T-helper 2 cell treated with Interferon-gamma antibody and Interleukin-4, amounts not matched to agents 5 μg/mL and 100 μg/mL, for 36 hours (primary cell): ENCODE measurements around the gene SLC4A5.
A peak's percentile ranks its signal among the peaks of the same experiment; 100 is the strongest.

Source experiments
- DNase-seq: peaks from one replicate; pipeline ENCODE4 v3.0.0; 2021; ENCODE audit warnings: low spot score
- H3K27ac Mint-ChIP-seq: one replicate; pipeline ENCODE4 v1.8.0; 2021; ENCODE audit warnings: mild to moderate bottlenecking, mixed read lengths
- H3K27me3 Mint-ChIP-seq: one replicate; pipeline ENCODE4 v1.8.0; 2021; ENCODE audit warnings: low read depth, mixed read lengths
- H3K36me3 Mint-ChIP-seq: one replicate; pipeline ENCODE4 v1.8.0; 2021; ENCODE audit warnings: low read depth, mixed read lengths
- H3K4me1 Mint-ChIP-seq: one replicate; pipeline ENCODE4 v1.8.0; 2021; ENCODE audit warnings: low read depth, mixed read lengths
- H3K4me3 Mint-ChIP-seq: one replicate; pipeline ENCODE4 v1.8.0; 2022; ENCODE audit warnings: mild to moderate bottlenecking, moderate library complexity, mixed read lengths
- H3K9me3 Mint-ChIP-seq: one replicate; pipeline ENCODE4 v1.8.0; 2021; ENCODE audit warnings: mixed read lengths

The SLC4A5 gene

DNA sequence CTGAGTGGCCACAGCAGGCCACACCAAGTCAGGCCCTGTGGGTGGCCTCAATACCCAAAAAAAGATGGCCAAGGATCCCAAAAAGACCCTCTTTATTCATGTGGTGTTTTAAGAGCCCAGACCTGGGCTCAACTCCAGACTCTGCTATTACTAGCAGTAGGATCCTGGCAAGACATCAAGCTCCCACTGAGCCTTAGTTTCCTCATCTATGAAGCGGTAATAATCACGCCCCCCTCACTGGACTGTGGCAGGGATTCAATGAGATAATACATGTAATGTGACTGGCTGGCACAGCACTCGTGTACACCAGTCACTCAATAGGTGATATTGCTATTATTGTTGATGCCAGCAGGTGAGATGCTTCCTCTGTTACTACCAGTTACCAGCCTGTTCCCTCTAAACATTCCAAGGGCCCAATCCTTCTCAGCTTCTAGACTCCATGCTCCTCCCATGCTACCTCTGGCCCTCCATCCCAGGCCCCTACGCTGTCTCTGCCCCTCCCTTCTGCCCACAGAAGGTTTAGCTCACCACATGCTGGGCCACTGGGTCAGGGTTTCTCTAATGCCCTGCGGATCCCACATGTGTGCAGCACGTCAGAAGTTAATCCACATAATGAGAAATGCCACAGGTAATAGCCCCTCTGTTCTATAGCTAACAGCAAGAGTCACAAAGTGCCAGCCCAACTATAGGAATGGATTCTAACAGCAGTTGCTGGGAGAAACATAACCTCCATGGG is 51.2 kb downstream of the SLC4A5 start:
- no peak overlapping the region for H3K27ac Mint-ChIP-seq
- H3K4me3 Mint-ChIP-seq, result no peak overlapping the region
- H3K4me1 Mint-ChIP-seq, result peaks cover 14% of the 10 kb centered on the region

DNA sequence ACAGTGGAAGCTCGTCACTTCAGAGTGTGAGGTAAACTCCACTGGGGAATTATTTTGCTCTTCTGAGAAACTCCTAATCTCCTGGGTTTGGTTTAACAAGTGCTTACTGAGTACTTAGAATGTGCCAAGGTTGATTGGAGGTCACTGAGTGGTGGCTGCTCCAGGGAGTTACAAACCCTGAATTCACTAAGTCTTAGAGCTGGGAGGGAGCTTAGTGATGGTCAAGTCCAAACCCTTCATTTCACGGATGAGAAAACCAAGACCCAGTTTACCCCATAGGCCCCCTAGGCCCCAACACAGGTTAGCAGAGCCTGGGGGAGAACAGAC is 52.0 kb downstream of the SLC4A5 start:
- Mint-ChIP-seq H3K27ac (peak overlapping the region; percentile 85), H3K4me1 (peaks cover 14% of the 10 kb centered on the region), H3K9me3 (no peaks in the 10 kb centered on the region), H3K36me3 (no peaks in the 10 kb centered on the region), H3K4me3 (no peak overlapping the region), H3K27me3 (no peaks in the 10 kb centered on the region)
- DNase-seq, result no peak

More for the DNA sequence above, 51.2 kb downstream of the SLC4A5 start:
- Mint-ChIP-seq H3K9me3 (no peaks in the 10 kb centered on the region), H3K36me3 (no peaks in the 10 kb centered on the region), H3K27me3 (no peaks in the 10 kb centered on the region)
- no peak for DNase-seq

DNA sequence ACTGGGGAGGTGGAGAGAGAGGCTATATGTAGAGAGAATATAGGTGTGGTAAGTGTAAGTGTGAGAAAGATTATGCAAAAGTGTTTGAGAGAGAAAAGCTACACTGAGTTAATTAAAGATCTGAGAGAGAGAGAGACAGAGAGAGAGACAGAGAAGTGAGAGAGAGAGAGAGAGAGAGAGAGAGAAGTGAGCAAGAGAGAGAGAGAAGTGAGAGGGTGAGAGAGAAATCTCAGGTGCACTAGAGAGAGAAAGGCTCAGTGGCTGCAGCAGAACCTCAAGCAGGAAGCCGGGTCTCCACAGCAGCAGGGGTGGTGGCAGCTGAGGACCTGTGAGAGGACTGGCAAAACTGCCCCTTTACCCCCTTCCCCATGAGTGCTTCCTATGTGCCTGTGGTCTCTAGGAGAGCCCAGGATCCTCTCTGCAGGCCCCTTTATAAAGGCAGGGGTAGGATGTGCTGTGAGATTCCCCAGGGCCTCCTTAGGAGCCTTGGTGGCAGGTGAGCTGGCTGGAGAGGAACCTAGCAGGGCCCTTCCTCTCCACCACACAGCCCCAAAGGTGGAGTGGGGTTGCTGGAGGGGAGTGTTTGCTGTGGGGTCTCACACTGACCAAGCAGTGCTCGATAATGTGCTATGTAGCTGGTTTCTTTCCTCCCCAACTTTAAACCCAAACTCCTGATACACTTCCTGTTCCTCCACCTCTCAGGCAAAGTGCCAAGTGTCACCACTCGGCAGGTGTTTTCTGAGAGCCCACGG is 52.6 kb downstream of the SLC4A5 start:
- Mint-ChIP-seq H3K4me1 (peaks cover 14% of the 10 kb centered on the region), H3K9me3 (no peaks in the 10 kb centered on the region), H3K27ac (peak overlapping the region; percentile 85), H3K27me3 (no peaks in the 10 kb centered on the region), H3K36me3 (no peaks in the 10 kb centered on the region), H3K4me3 (peak overlapping the region; percentile 19)
- DNase-seq, result no peak

DNA sequence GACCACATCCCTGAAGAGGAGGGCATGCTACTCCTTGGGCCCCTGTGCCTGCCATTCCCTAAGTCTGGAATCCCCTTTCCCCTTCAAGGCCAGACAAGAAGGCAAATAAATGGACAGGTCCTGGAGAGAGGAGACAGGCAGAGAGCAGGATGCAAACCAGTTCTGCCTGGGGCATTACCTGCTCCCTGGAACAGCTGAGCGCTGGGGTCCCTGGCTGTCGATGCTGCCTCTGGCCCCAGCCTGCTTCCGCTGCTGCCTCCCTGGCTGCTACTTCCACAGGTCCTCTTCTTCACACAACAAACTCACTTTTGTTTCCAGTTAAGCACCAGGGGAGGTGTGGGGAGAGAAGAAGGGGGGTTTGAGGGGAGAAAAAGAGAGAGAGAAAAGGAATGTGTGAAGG is 53.1 kb downstream of the SLC4A5 start:
- DNase-seq, result no peak
- Mint-ChIP-seq H3K36me3 (no peaks in the 10 kb centered on the region), H3K9me3 (no peaks in the 10 kb centered on the region), H3K4me3 (peak overlapping the region; percentile 19), H3K4me1 (peaks cover 14% of the 10 kb centered on the region), H3K27ac (peak overlapping the region; percentile 85), H3K27me3 (no peaks in the 10 kb centered on the region)

DNA sequence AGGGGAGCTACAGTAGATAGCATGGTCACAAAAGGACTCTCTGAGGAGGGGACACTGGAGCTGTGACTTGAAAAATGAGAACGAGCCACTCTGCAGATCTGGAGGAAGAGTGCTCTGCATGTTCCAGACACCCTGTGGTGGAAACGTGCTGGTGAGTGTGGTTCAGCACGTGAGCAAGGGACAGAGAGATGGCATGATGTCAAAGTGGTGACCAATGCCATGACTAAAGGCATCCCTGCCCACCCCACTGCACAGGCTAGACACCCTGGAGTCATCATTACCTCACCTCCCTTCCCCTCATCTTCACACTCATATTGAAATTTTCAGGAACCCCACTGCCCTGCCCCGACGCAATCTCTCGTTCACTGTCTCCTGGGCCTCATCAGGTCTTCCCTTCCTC is 56.5 kb downstream of the SLC4A5 start:
- Mint-ChIP-seq H3K9me3 (no peaks in the 10 kb centered on the region), H3K36me3 (no peaks in the 10 kb centered on the region), H3K27ac (no peak overlapping the region), H3K27me3 (no peaks in the 10 kb centered on the region), H3K4me3 (no peak overlapping the region), H3K4me1 (peaks cover 14% of the 10 kb centered on the region)
- DNase-seq, result no peak

DNA sequence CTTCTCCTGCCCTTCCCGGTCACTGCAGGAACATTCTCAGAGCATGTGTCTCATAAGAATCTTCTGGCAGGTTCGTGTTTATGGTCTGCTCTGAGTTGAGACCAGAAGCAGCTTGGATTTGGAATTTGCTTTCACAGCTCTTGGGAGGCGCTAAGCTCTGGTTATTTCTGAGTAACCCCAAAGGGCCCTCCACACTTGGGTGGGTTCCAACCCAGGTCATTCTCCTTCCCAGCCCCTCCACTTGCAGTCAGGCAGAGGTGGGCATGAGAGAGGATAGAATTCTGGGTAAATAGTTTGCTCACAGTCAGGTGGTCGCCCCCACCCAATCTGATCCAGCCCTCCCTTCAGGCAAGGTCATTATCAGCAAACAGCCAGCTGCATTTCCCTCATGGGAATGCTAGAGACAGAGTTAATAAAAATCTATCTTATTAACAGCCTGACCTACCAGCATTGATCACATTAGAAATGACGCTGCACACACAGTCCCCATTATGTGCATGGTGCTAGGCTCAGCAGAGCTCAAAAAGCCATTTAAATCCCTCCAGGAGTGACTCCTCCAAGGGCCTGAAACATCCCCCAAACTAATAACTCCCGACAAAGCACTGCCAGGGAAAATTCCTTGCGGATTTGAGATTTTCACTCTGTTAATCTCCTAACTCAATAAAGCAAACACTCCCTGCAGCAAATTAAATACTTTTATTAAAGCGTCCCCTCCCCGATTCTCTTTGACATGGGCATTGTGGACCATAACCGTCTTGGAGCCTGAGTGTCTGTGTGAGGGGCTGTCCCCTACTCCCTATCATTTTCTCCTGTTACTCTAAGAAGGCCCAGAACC is 61.9 kb downstream of the SLC4A5 start:
- H3K27ac Mint-ChIP-seq, result no peak overlapping the region
- no peak overlapping the region for H3K4me3 Mint-ChIP-seq
- H3K36me3 Mint-ChIP-seq, result no peaks in the 10 kb centered on the region
- no peak for DNase-seq
- peaks cover 21% of the 10 kb centered on the region for H3K27me3 Mint-ChIP-seq
- H3K9me3 Mint-ChIP-seq, result no peaks in the 10 kb centered on the region
- no peaks in the 10 kb centered on the region for H3K4me1 Mint-ChIP-seq

DNA sequence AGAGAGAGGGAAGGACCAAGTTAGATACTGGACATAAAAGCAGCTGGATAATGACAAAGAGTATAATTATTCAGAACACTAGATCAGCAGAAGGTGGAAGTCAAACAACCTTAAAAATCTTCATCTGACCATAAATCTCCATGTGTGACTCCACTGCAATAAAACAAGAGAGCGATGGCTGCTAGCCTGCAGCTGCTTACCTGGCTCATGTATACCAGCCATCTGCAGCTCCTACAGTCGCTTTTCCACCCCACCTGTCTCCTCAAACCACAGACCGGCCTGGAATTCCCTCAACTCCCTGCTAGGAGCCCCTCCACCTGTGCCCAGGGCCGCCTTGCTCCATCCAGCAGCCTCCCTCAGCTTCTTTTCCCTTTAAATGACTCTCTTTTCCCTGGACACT is 64.5 kb downstream of the SLC4A5 start:
- Mint-ChIP-seq H3K9me3 (no peaks in the 10 kb centered on the region), H3K27ac (no peak overlapping the region), H3K4me3 (no peak overlapping the region), H3K36me3 (no peaks in the 10 kb centered on the region), H3K4me1 (no peaks in the 10 kb centered on the region), H3K27me3 (peaks cover 22% of the 10 kb centered on the region)
- DNase-seq, result no peak

DNA sequence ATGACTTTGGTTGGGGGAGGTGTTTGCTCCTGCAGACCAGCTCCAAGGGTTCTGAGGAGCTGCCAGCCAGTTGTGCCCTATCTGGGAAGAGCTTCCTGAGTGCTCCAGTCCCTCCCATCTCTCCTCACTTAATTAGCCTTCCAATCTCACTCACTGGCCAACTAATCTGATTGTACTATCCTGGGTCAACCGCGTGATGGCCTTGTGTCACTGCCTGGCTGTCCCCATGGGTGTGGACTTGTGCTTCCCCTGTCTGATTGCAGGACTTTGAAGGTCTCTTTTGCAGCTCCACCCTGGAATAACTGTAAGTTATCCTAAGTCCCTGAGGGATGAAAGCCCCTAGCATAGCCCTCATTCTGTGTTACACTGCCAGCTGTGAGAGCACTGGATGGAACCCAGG is 65.0 kb downstream of the SLC4A5 start:
- H3K4me3 Mint-ChIP-seq, result no peak overlapping the region
- H3K36me3 Mint-ChIP-seq, result no peaks in the 10 kb centered on the region
- DNase-seq, result no peak
- no peaks in the 10 kb centered on the region for H3K9me3 Mint-ChIP-seq
- H3K27ac Mint-ChIP-seq, result no peak overlapping the region
- peaks cover 22% of the 10 kb centered on the region for H3K27me3 Mint-ChIP-seq
- H3K4me1 Mint-ChIP-seq, result no peaks in the 10 kb centered on the region

DNA sequence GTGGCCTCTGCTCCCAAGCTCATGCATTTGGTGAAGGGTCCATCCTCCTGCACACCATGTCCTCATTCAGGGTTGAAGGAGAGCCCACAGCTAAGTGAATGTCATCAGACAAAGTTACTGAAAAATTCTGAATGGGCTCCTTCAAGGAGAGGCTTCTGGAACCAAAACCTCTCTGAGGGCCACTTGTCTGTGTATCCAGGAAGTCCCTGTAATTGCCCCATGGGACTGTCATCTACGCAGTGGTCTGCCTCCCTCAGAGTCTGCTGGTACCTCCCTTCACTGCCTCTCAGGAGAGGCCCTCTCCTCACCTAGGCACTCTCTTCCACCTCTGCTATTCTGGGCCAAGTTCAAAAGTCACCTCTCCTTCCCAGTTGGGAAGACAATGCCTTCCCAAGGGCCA is 68.0 kb downstream of the SLC4A5 start:
- Mint-ChIP-seq H3K27me3 (peaks cover 21% of the 10 kb centered on the region), H3K9me3 (no peaks in the 10 kb centered on the region), H3K36me3 (no peaks in the 10 kb centered on the region), H3K4me1 (no peaks in the 10 kb centered on the region), H3K27ac (no peak overlapping the region), H3K4me3 (no peak overlapping the region)
- no peak for DNase-seq

DNA sequence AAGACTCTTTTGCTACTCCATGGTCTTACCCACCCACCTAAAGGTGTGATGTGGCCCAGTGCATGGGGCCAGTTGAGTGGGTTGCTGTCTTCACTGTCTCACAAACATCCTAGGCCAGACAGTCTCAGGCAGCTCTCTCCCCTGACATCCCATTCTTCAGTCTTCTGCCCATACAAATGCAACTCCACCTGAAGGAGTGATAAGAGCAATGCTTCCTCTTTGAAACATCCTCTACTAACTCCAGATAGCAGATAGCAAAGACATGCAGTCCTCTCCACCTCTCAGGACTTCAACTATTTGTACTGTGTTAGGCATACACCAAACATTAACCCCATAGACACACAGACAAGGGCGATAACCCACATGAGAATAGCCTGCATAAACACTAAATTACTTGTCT is 73.5 kb downstream of the SLC4A5 start:
- no peak for DNase-seq
- H3K4me3 Mint-ChIP-seq, result no peak overlapping the region
- H3K27me3 Mint-ChIP-seq, result no peaks in the 10 kb centered on the region
- no peaks in the 10 kb centered on the region for H3K9me3 Mint-ChIP-seq
- peak overlapping the region; percentile 55 for H3K27ac Mint-ChIP-seq
- H3K36me3 Mint-ChIP-seq, result peaks cover 2% of the 10 kb centered on the region
- peaks cover 21% of the 10 kb centered on the region for H3K4me1 Mint-ChIP-seq

DNA sequence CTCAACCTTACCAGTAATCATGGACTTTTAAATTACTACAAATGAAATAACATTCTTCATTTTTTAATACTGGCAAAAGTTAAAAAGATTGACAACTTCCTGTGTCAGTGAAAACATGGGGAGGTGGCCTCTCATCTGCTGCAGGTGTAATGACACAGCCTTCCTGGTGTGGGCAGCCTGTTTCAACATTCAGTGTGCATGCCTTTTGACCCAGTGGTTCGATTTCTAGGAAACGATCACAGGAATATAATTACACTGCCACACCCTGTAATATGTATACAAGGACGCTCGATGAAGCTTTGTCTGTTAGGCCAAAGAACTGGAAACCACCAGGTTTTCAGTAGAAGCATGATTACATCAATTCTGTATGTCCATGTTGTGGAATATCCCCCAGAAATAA is 76.1 kb downstream of the SLC4A5 start:
- Mint-ChIP-seq H3K4me1 (peaks cover 21% of the 10 kb centered on the region), H3K36me3 (peaks cover 2% of the 10 kb centered on the region), H3K9me3 (no peaks in the 10 kb centered on the region), H3K4me3 (peak overlapping the region; percentile 76), H3K27me3 (no peaks in the 10 kb centered on the region), H3K27ac (peak overlapping the region; percentile 91)
- peak; percentile 51 for DNase-seq

DNA sequence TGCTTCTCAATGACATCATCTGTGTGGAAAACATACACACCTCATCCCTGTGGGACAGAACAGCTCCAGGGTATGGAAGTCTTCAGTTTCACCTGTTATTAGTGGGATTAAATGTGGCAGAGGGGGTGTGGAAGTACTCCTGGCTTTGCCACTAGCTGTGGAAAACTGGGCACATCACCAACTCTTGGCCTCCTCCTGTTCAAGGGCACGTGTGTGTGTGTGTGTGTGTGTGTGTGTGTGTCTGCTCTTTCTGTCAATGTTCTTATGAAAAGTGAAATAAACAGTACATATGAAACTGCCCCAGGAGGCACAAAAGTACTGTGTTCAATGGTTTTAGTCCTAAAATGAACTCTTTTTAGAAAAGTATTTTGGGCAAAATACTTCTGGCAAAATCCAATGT is 78.9 kb downstream of the SLC4A5 start:
- Mint-ChIP-seq H3K4me1 (peaks cover 19% of the 10 kb centered on the region), H3K27ac (no peak overlapping the region), H3K27me3 (no peaks in the 10 kb centered on the region), H3K36me3 (peaks cover 2% of the 10 kb centered on the region), H3K9me3 (no peaks in the 10 kb centered on the region), H3K4me3 (no peak overlapping the region)
- no peak for DNase-seq

DNA sequence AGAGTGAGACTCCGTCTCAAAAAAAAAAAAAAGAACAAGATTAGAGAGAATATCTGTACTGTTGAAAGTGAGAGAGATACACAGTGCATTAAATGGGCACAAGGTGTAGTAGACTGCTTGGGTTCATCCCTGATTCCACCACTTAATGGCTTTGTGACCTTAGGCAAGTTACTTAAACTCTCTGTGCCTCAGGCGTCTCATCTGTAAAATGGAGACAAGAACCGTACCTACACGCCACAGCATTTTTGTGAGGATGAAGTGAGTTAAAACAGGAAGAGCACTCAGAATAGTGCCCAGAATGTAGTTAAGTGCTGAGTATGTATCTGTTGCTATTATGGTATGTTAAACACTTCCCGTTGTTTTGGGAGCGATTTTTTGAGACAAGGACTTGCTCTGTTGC is 80.5 kb downstream of the SLC4A5 start:
- peaks cover 2% of the 10 kb centered on the region for H3K36me3 Mint-ChIP-seq
- no peak overlapping the region for H3K4me3 Mint-ChIP-seq
- peaks cover 15% of the 10 kb centered on the region for H3K4me1 Mint-ChIP-seq
- no peaks in the 10 kb centered on the region for H3K27me3 Mint-ChIP-seq
- no peak for DNase-seq
- no peaks in the 10 kb centered on the region for H3K9me3 Mint-ChIP-seq
- no peak overlapping the region for H3K27ac Mint-ChIP-seq

DNA sequence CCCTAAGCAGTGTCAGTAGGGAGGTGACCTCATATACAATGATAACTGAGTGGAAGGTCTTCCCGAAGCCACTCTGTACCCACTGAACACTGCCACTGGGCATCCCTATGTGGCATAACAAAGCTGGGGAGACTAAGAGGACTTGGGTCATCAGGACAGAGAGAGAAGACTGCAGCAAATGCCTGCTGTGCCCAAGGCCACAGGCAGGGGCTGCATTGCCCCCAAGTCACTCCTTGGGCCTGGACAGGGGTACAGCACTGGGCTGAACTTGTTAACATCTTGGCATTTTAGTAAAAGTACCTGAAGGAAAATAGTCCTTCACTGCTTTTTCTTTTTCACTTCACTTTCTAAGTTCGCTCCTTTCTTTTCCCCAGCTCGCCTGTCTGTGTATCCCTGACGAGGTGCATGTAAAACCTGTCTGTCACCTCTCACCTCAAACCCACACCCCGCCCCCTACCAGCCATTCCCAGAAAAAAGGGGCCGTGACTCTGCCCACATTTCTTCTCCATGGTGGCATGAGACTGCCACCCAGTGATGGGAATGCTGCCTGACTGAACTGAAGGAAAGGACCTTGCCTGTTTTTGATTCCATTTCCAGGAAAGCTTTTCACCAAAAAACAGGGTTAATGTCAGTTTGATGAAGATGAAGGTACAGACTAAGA is 81.9 kb downstream of the SLC4A5 start:
- peaks cover 8% of the 10 kb centered on the region for H3K4me1 Mint-ChIP-seq
- no peak overlapping the region for H3K27ac Mint-ChIP-seq
- H3K27me3 Mint-ChIP-seq, result no peaks in the 10 kb centered on the region
- no peak for DNase-seq
- H3K9me3 Mint-ChIP-seq, result no peaks in the 10 kb centered on the region
- H3K36me3 Mint-ChIP-seq, result peaks cover 2% of the 10 kb centered on the region
- H3K4me3 Mint-ChIP-seq, result no peak overlapping the region
